Fibroblast of skin of back (primary cell): ENCODE data around the gene PHLDB1.
"Not testable (repeated sequence)": the region's sequence is repeated elsewhere in the genome, so short reads cannot be mapped to it uniquely, and the experiment has no call there.

Source experiments
- DNase-seq: peaks from one replicate; pipeline ENCODE4 v3.0.0-alpha.2; 2013

Gene PHLDB1

GRCh38 chr11:118659953-118660680, 52.7 kb downstream of the PHLDB1 start:
- DNase-seq, result no peak

- no peak for DNase-seq
Observed at GRCh38 chr11:118660681-118661424, 53.4 kb downstream of the PHLDB1 start.

GRCh38 chr11:118661425-118662301, 54.2 kb downstream of the PHLDB1 start:
- no peak for DNase-seq

- no peak for DNase-seq
Observed at GRCh38 chr11:118662401-118663271, 55.2 kb downstream of the PHLDB1 start.

- DNase-seq, result no peak
Observed at GRCh38 chr11:118663381-118663780, 56.0 kb downstream of the PHLDB1 start.

- DNase-seq, result no peak
Observed at GRCh38 chr11:118663902-118664301, 56.5 kb downstream of the PHLDB1 start.

GRCh38 chr11:118666371-118666770, 59.0 kb downstream of the PHLDB1 start:
- no peak for DNase-seq

- DNase-seq, result no peak
Observed at GRCh38 chr11:118670063-118670462, 62.6 kb downstream of the PHLDB1 start.

- no peak for DNase-seq
Observed at GRCh38 chr11:118671254-118671653, 63.8 kb downstream of the PHLDB1 start.

GRCh38 chr11:118672846-118673245, 65.4 kb downstream of the PHLDB1 start:
- no peak for DNase-seq

- DNase-seq, result no peak
Observed at GRCh38 chr11:118673361-118674081, 66.1 kb downstream of the PHLDB1 start.

- no peak for DNase-seq
Observed at GRCh38 chr11:118674082-118674435, 66.6 kb downstream of the PHLDB1 start.

- DNase-seq, result no peak
Observed at GRCh38 chr11:118677977-118678376, 70.6 kb downstream of the PHLDB1 start.

GRCh38 chr11:118678908-118679307, 71.5 kb downstream of the PHLDB1 start:
- DNase-seq, result not testable (repeated sequence)

GRCh38 chr11:118679483-118679882, 72.1 kb downstream of the PHLDB1 start, which contains the start of gene TREH:
TSS of gene TREH (minus strand) at chr11:118679650. CDS start at chr11:118679627, 23 bp downstream.
- DNase-seq, result no peak

- DNase-seq, result no peak
Observed at GRCh38 chr11:118682372-118682771, 75.0 kb downstream of the PHLDB1 start.

GRCh38 chr11:118682939-118683338, 75.5 kb downstream of the PHLDB1 start:
- DNase-seq, result not testable (repeated sequence)

- DNase-seq, result no peak
Observed at GRCh38 chr11:118684187-118684586, 76.8 kb downstream of the PHLDB1 start.

- no peak for DNase-seq
Observed at GRCh38 chr11:118687906-118688305, 80.5 kb downstream of the PHLDB1 start.

- not testable (repeated sequence) for DNase-seq
Observed at GRCh38 chr11:118688339-118688738, 80.9 kb downstream of the PHLDB1 start.

GRCh38 chr11:118688851-118689502, 81.6 kb downstream of the PHLDB1 start:
- DNase-seq, result no peak
